GM18873 (cell line): ENCODE data around the gene ANK3.
"Not testable (repeated sequence)": the region's sequence is repeated elsewhere in the genome, so short reads cannot be mapped to it uniquely, and the experiment has no call there.

ENCODE experiments used
- ATAC-seq: cut with Tn5 transposase; IDR thresholded peaks from one replicate; pipeline ENCODE4 v1.9.1; 2021; ENCODE audit warnings: mild to moderate bottlenecking, moderate library complexity, moderate number of reproducible peaks; ENCODE audit not compliant: unreplicated experiment, low FRiP score

Gene ANK3

DNA sequence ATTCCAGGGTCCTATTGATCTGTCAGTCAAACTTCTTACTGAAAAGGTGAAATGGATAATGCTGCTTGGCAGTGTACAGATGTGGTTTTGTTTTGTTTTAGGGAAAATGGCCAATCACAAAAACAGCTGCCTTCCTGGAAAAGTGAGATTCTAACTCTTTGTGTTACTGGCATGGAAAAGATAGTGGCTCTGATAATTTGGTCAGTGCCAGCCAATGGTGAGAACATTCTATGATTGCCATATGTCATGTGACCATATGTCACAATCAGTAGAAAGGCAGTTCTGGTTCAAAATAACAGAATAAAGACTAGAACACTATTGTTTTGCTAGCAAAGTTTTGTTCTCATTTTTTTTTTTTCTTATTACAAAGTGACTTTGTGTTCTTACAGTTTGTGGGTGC, 344.1 kb downstream of the ANK3 start:
- no peak for ATAC-seq

DNA sequence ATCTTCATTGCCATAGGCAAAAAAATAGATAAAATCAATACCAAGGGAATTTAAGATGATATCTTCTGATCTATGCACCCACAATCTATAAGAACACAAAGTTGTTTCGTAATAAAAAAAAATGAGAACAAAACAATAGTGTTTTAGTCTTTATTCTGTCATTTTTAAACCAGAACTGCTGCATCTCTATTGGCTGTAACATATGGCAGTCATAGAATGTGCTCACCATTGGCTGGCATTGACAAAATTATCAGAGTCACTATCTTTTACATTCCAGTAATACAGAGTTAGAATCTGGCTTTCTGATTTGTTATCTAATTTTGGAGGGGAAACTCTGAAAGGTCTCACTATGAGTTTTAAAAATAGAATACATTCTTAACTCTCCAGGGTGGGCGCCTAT, 344.7 kb downstream of the ANK3 start:
- no peak for ATAC-seq

DNA sequence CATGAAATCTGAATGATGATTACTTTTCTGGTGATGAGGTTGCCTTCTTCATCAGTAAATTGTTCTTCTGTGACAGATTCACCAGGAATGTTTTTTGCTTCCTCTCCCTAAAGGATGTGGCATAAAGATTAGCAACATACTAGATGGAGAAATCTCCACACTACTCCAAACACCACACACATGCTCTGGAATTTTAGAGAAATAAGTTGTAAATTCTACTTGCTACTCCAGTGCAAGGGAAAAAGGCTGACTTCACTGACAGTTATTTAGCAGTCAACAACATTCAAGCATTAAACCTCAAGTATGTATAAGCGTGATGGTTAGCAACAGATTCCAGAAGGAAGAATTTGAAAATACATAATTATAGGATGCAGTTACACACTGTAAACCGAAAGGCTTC, 345.4 kb downstream of the ANK3 start:
- ATAC-seq, result no peak

GRCh38 chr10:60043561-60044241, 346.0 kb downstream of the ANK3 start:
- ATAC-seq, result no peak

GRCh38 chr10:60042914-60043313, 346.8 kb downstream of the ANK3 start:
- no peak for ATAC-seq

DNA sequence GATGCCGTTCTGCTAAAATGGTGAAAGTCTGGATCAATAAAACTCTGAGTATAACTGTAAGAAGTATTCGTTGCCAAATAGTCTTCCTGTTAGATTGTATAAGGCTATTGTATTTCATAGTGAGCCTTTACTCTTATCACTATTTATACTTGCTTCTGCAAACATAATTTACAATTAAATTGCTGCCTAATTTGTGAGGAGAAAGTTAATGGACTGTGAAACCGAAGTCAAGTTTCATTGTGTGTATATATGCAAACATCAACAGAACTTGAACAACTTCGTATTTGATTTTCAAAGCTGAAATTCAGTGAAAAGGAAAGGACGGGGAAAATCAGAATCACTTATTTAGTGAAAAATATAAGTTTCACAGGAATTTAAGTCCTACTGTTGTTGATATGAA, 347.4 kb downstream of the ANK3 start:
- ATAC-seq, result no peak

GRCh38 chr10:60041489-60042133, 348.1 kb downstream of the ANK3 start:
- no peak for ATAC-seq

DNA sequence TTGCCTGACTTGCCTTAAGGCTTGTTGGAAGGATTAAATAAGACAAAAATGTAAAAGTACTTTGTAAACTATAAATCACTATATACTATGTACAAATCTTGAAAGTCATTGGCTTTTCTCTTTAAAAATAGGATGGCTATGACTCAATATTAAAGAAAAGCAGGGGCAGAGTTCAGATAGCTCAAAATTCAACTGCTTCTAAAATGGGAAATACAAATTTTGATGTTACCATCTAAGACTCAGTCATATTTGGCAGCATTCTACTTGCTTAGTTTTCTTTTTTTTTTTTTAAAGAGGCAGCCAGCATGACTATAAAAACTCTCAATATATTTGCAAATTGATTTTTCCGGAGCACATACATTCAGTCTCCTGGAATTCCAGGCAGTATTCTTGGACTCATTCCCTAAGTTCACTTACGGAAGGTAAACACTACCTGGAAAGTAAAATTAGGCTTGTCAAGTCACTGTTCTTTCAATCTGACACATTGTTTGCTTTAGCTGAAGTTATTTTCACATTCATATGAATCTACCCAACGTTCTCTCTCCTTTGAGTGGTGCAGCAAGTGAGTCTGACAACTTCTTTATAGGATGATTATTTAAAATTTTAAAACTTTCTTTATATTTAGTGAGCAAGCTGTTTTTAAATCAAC, 349.5 kb downstream of the ANK3 start:
- no peak for ATAC-seq

DNA sequence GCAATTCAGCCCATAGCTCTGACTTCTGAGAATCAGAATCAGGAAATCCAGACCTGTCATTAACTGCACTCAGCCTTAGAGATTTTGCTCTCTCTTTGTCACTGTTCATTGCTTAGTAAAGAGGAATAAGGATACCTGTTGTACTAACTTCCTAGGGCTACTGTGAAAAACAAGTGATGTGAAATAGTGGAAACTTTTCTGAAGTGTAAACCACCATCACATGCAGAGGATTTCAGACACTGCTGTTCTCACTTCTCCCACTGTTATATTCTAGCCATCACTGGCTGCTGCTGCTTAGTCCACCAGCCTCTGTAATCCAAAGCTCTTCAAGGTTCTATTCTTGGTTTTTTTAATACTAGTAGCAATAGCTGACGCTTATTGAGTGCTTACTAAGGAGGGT, 353.7 kb downstream of the ANK3 start:
- ATAC-seq, result no peak

DNA sequence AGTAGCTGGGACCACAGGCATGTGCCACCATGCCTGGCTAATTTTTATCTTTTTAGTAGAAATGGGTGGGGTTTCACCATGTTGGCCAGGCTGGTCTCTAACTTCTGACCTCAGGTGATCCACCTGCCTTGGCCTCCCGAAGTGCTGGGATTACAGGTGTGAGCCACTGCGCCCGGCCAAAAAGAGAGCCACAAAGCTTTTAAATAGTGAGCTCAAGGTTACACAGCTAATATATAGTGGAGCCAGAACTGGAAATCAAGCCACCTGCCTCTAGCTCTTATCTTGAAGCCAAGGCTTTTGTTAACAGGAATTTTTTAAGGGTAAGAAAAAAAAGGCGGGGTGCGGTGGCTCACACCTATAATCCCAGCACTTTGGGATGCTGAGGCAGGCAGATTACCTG, 354.3 kb downstream of the ANK3 start:
- not testable (repeated sequence) for ATAC-seq

DNA sequence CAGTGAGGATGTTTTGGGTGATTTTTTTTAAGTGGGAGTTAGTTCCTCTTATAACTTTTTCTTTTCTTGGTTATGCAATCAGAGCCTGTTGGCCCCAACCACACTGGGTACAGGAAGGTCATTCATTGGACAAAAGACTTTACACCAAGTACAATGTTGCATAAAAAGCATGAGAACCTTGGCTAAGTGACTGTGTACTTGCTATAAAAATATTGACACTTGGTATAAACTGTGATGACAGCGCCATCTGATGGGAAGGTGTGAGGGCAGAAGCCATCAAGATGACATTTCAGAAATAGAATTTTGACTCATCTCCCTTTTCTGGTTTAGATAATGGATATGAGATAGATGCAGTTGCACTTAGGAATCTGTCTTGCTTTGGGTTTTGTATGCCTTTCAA, 357.0 kb downstream of the ANK3 start:
- ATAC-seq, result peak; percentile 49

DNA sequence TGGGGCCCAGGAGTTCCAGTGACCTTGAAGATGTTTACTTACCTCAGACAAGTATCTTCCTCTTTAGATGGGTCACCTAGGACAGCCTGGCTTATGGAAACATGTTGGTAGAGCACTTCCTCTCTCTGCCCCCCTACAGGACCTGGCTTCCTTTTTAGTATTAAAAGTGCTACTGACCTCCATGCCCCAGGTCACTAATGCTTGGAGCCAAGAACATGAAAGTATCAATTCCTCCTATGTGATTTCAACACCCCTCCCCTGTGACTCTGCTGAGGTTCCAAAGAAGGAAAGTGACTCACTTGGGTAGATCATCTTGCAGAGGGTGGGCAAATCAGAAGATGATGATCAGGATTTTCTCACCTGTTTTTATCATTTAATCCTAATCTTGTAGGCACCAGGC, 358.0 kb downstream of the ANK3 start:
- ATAC-seq, result peak; percentile 68

DNA sequence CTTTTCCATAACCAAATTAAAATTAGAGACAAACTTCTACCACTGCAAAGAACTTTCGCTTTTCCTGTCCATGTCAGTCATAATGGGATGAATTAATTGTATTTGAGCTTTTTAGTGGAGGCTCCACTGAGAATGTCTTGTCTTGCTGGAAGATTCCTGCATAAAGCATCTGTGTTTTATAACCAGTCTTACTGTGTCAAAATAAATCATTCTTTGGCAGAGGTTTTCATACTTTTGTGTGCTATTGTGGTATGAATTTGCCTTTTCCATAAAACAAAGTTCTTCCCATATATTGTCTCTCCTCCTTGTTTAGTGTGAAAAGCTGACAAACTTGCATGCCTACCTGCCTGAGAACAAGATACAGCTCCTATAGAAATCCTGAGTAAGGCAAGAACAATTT, 358.5 kb downstream of the ANK3 start:
- ATAC-seq, result no peak

DNA sequence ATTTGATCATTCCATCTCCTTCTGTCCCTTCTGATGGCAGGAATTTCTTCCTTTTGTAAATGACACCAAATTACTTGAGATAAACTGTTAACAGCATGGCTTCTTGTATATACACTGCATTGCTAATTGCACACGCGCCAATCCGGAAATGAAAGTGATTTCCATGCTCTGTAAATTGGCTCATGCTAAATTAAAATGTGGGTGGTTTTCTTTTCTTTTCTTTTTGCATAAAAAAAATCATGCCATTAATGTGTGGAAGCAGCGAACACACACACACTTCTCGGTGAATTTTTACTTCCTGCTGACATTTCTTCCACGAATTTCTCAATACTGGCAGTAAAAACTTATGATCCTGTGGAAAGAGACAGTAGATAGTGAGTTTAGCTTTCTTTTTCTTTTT, 360.2 kb downstream of the ANK3 start:
- no peak for ATAC-seq

DNA sequence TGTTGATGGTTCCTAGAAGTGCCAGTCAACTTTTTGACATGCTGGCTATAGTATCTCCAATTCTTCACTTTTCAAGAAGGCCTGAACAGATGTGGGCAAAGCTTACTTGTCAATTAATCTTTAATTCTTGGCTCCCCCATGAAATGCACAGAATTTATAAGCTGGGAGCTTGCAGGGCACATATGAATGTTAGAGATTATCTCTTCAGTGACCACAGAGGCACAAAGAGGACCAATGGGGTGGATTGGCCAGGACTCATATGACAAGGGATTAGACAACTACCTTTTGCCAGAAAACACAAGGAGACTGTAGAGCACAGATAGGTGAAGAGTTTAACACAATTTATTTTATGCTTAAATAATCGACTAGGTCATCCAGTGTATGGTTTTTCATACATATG, 361.6 kb downstream of the ANK3 start:
- no peak for ATAC-seq

DNA sequence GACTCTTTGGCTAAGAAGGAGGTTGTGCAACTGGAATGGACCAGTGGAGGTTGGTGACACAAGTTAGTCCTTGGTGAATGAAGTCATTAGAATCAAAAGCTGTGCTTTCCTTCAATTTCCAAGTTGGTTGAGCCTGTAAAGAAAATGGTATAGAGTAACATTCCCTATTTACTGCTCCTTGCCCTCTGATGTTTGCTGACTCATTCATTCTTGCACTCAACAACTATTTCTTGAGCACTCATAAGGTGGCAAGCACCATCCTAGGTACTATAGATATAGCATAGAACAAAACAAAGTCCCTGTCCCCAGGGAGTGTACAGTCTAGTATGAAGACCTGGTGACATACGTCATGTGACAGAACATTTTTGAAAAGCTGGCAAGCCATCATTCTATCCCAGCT, 364.4 kb downstream of the ANK3 start:
- ATAC-seq, result no peak

- no peak for ATAC-seq
Observed at GRCh38 chr10:60024506-60024905, 365.2 kb downstream of the ANK3 start.

DNA sequence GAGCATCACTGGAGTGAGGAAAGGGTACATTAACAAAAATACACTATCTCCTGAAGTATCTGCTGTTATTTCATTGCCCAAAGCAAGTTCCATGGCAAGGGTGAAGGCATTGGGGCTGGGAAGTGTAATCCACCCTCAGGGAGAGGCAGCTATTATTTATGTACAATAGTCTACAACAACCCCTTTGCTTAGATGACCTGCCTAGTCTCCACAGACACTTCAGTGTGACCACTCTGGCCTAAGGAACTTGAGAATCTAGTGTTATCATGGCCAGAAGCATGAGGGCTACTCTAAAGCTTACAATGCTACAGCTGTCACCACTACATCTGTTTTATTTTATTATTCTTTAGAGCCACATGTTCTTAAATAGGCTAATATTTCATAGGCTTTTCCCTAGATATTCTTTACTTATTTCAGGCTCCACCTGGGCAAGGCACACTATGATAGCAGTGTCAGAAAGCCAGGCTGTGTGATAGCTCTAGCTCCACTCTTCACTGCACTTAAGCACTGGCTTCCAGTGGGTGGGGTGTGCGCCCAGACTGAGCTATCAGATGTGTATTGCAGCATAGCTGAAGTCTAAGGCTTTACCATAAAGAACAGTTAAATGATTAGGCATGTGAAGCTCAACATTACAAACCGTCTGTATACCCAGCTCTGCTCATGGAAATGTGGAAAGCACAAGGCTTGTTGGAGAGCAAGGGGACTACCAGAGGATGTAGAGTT, 366.4 kb downstream of the ANK3 start:
- ATAC-seq, result no peak

DNA sequence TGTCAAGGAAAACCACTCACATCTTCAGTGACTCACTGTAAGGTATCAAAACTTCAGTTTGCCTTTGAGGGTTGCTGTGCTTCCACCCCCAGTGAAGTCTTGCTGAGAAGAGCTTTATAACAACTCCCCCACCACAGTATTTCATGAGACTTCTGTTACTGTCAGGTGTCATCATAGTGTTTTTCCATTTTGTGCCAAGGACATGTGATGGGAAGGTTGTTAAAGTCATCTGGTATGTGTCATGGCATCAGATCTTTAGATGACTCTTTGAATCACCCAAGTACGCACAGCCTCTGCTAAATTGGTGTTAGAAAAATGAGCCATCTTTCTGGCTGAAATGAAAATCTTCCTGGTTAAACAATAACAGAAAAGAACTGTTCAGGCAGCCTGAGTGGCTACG, 368.3 kb downstream of the ANK3 start:
- no peak for ATAC-seq

GRCh38 chr10:60016794-60017193, 372.9 kb downstream of the ANK3 start:
- no peak for ATAC-seq

DNA sequence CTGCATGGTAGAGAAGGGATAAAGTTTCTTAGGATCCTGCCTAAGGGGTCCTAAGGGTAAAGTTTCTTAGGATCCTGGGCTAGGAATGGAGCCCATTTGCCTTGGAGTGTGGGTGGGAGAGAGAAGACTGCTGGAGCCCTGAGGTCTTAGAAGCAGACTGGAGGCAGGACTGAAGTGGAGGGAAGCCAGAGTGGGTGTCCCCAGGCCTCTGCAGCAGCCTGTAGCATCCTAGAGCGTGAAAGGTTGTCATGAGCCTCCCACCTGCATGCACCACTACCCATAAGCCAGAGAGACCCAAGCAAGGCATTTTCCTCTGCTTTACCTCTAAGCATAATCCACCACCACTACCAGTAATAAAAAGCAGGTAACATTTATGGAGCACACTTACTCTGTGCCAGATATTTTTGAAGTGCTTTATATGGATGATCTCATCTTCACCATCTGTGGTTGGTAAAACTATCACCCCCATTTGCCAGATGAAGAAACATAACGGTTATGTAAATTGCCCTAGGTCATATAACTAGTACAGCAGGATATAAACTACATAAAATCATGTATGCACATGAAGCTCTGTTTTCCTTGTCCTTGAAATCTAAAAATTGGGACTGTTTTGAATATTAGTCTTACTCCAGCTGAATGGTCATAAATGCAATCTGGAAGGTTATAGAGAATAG, 379.8 kb downstream of the ANK3 start:
- ATAC-seq, result no peak
